Lower leg skin (tissue), 4 donors: ENCODE data around the gene CD2AP. TPM values are rescaled to one million over a fixed set of nuclear protein-coding genes. Genes with fewer than 3 reads are reported as not detected.

Source experiments
- DNase-seq, 2 donors: peaks; one replicate each; pipeline ENCODE4 v3.0.0-alpha.2; 2019; ENCODE audit warnings: low spot score in 2 of 2
- H3K4me3 ChIP-seq: fragments of 200-600 bp; sonication (generic); 2 replicates; pipeline ENCODE4 v1.5.1; 2017; ENCODE audit warnings: mild to moderate bottlenecking, low read depth; ENCODE audit not compliant: poor library complexity, severe bottlenecking
- CTCF ChIP-seq, 3 donors: fragments of 450-650 bp; IDR thresholded peaks; one replicate each; pipeline ENCODE4 v1.5.1; 2016; ENCODE audit warnings: antibody characterized with exemption in 3 of 3, mild to moderate bottlenecking in 3 of 3, moderate library complexity in 2 of 3
- POLR2A ChIP-seq, 2 donors: fragments of 450-650 bp; IDR thresholded peaks; one replicate each; pipeline ENCODE4 v1.6.1; 2016 to 2017; ENCODE audit warnings: antibody characterized with exemption in 2 of 2, mild to moderate bottlenecking in 1 of 2, moderate library complexity in 1 of 2
- WGBS, 2 donors: methylation state at CpG; one replicate each; pipeline ENCODE4 v1.1.5; 2018; 5-methylcytosine and 5-hydroxymethylcytosine counted together
- intact Hi-C: fragments of 100-400 bp; cut with DNase I; formaldehyde crosslinking; loops from one replicate; pipeline ENCODE4 v1.15.0; 2023; ENCODE audit warnings: low total_unique reads
- total RNA-seq, 4 donors: library from RNA; depleted of rRNA; stranded (reverse); fragments of >200 nt; gene quantifications; one replicate each; pipeline ENCODE4 v1.1.0, GENCODE V29; 2016

Gene CD2AP
- total RNA-seq, 4 donors from 2014 or later = 24.0 to 30.2 (median 26.4) TPM

GRCh38 chr6:47519279-47519678, 41.7 kb downstream of the CD2AP start:
- DNase-seq = no peak
- 84 to 92% methylated on average over 2 of the region's 2 CpGs for WGBS, 2 donors
- TF ChIP-seq CTCF (IDR thresholded peaks at IDR 0.05) = no peak
- TF ChIP-seq POLR2A (IDR thresholded peaks at IDR 0.05) = no peak
- no peak overlapping the region for H3K4me3 ChIP-seq
- intact Hi-C loops = no loop called here

- H3K4me3 ChIP-seq = no peak overlapping the region
- TF ChIP-seq POLR2A (IDR thresholded peaks at IDR 0.05) = no peak
- TF ChIP-seq CTCF (IDR thresholded peaks at IDR 0.05) = no peak
- 86 to 89% methylated on average over 6 of the region's 6 CpGs for WGBS, 2 donors
- no peak for DNase-seq
- intact Hi-C loops = no loop called here
Observed at GRCh38 chr6:47520282-47520681, 42.7 kb downstream of the CD2AP start.

- no peak for DNase-seq
- H3K4me3 ChIP-seq = no peak overlapping the region
- intact Hi-C loops = no loop called here
- no peak for TF ChIP-seq CTCF (IDR thresholded peaks at IDR 0.05)
- TF ChIP-seq POLR2A (IDR thresholded peaks at IDR 0.05) = no peak
- 95 to 98% methylated on average over 6 of the region's 6 CpGs for WGBS, 2 donors
Observed at GRCh38 chr6:47521961-47522360, 44.4 kb downstream of the CD2AP start.

GRCh38 chr6:47524136-47524845, 46.7 kb downstream of the CD2AP start:
- no peak overlapping the region for H3K4me3 ChIP-seq
- no peak for DNase-seq
- TF ChIP-seq CTCF (IDR thresholded peaks at IDR 0.05) = no peak
- TF ChIP-seq POLR2A (IDR thresholded peaks at IDR 0.05) = no peak
- intact Hi-C loops = no loop called here
- WGBS, 2 donors = 72 to 83% methylated on average over 3 of the region's 3 CpGs

GRCh38 chr6:47525330-47526057, 47.9 kb downstream of the CD2AP start:
- 73 to 77% methylated on average over 2 of the region's 2 CpGs for WGBS, 2 donors
- no peak for DNase-seq
- TF ChIP-seq POLR2A (IDR thresholded peaks at IDR 0.05) = no peak
- no peak for TF ChIP-seq CTCF (IDR thresholded peaks at IDR 0.05)
- H3K4me3 ChIP-seq = no peak overlapping the region
- intact Hi-C loops = no loop called here
